ENCODE measurements around the gene HELZ.

DNA sequence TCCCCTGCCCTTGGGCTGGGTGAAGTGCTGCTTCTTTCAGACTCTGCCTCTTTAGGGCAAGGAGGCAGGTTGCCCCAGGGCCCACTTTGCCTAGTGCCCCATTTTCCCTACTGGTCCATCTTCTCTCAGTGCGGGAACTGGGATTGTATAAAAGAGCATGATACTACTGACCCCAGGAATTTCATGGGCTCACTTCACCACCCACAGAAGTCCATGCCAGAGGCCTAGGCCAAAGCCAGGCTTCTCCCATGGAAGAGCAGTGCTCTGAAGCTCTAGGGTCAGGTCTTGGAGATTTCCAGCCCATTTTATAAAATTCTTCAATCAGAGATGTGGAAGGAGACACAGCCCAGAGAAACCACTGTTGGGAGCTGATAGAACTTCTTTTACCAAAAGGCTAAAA lies 194.9 kb downstream of the HELZ start:
- TF ChIP-seq, protein P1, sequence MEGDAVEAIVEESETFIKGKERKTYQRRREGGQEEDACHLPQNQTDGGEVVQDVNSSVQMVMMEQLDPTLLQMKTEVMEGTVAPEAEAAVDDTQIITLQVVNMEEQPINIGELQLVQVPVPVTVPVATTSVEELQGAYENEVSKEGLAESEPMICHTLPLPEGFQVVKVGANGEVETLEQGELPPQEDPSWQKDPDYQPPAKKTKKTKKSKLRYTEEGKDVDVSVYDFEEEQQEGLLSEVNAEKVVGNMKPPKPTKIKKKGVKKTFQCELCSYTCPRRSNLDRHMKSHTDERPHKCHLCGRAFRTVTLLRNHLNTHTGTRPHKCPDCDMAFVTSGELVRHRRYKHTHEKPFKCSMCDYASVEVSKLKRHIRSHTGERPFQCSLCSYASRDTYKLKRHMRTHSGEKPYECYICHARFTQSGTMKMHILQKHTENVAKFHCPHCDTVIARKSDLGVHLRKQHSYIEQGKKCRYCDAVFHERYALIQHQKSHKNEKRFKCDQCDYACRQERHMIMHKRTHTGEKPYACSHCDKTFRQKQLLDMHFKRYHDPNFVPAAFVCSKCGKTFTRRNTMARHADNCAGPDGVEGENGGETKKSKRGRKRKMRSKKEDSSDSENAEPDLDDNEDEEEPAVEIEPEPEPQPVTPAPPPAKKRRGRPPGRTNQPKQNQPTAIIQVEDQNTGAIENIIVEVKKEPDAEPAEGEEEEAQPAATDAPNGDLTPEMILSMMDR (IDR thresholded peaks at IDR 0.05; ENCODE audit: poor library complexity), result no peak
- no peak for TF ChIP-seq EZH2 (IDR thresholded peaks at IDR 0.05; ENCODE audit: borderline replicate concordance)
- TF ChIP-seq EZH2phosphoT487 (IDR thresholded peaks at IDR 0.05; ENCODE audit: low read depth, severe bottlenecking, unreplicated experiment), result no peak
